Amygdala (tissue), 56 donors: ENCODE data around the gene SLC25A12.

Experiments used
- DNase-seq, 56 donors: peaks; one replicate each; lab custom pipeline; 2025; lab: John Stamatoyannopoulos, UW

SLC25A12 gene

GRCh38 chr2:171745141-171745540 is 148.9 kb downstream of the SLC25A12 start:
- no peak for DNase-seq

DNA sequence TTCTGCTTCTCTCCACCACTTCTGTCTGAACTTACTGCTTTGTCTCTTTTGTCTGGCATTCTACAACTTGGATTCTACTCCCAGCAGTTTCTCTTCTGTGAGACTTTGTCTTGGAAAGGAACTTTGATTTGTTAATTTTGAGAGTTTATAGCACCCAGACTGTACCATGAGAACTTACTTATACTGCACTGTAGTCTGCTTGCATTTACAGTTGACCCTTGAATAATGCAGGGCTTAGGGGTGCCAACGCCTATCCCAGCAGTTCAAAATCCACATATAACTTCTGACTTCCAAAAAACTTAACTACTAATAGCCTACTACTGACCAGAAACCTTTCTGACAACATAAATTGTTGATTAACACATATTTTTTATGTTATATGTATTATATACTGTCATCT is 151.3 kb downstream of the SLC25A12 start:
- no peak for DNase-seq

DNA sequence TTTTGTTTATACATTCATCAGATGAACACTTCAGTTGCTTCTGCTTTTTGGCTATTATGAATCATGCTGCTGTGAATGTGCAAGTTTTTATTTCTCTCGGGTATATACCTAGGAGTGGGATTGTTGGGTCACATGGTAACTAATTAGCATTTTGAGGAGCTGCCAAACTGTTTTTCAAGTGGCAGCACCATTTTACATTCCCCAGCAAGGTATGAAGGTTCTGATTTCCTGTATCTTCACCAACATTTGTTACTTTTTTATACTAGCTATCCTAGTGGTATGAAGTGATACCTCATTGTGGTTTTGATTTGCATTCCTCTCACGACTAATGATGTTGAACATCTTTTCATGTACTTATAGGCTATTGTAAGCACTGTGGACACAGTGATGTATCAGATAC is 152.9 kb downstream of the SLC25A12 start:
- DNase-seq = no peak

DNA sequence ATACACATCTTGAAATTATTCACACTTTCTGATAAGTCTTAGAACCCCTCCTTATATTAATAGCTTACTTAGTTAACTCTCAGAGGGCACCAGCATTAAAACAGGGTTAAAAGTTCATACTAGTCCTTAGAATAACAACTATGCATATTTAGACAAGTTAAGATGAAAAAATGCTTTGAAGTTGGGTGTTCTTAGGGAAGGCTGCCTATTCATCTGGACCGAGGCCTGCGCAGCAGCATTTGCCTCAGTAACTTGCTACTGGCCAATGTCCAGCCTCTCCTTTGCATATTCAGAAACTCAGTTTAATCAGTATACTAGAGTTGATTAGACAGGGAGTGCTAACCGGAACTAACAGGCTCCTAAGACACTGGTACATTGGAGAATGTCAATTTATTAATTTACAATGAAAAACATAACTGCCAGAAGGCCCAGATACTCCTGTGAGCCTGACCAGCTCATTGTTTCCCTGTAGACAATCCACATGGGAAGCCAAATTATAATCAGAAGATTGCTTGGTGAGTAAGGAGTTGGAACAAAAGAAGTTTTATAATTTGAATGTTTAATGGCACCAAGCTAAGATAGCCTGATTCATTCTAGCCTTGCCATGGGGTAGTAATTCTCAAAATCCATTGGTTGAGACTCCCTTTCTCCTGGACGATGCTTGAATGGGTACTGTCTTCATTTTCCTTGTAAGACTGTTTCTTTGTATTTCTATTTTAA is 157.9 kb downstream of the SLC25A12 start:
- DNase-seq = no peak
